Sigmoid colon (tissue), 4 donors: ENCODE results near the gene MIDN.
A peak's percentile ranks its signal among the peaks of the same experiment; 100 is the strongest.

Source experiments
- POLR2AphosphoS5 ChIP-seq, 4 donors: sonication (generic); formaldehyde crosslinking; IDR thresholded peaks; one replicate each; pipeline ENCODE4 v1.6.1; 2017; ENCODE audit warnings: antibody characterized with exemption in 4 of 4
- TF ChIP-seq, protein P1 (sequence below), 4 experiments: fragments of 450-650 bp in 3 of 4; fragments of 200-600 bp in 1 of 4; IDR thresholded peaks; one replicate each; pipeline ENCODE4 v1.5.1; 2016 to 2019; ENCODE audit warnings: antibody characterized with exemption in 4 of 4, mild to moderate bottlenecking in 3 of 4, moderate library complexity in 2 of 4

DNA sequence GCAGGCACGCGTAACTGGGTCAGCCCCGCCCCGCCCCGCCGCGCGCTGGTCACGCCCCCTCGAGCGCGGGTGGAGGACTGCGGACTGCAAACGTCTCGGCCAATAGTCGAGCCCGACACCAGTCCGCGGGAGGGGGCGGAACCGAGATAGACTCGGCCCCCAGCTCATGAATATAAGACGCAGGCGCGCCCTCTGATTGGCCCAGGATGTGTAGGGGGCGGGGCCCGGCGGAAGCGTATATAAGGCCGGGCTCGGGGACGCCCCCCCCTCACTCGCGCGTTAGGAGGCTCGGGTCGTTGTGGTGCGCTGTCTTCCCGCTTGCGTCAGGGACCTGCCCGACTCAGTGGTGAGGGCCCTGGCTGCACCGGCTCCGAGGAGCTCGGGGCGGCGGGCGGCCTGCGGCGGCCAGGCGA is 20.7 kb downstream of the MIDN start, which contains the start of gene CIRBP:
- TF ChIP-seq, protein P1, sequence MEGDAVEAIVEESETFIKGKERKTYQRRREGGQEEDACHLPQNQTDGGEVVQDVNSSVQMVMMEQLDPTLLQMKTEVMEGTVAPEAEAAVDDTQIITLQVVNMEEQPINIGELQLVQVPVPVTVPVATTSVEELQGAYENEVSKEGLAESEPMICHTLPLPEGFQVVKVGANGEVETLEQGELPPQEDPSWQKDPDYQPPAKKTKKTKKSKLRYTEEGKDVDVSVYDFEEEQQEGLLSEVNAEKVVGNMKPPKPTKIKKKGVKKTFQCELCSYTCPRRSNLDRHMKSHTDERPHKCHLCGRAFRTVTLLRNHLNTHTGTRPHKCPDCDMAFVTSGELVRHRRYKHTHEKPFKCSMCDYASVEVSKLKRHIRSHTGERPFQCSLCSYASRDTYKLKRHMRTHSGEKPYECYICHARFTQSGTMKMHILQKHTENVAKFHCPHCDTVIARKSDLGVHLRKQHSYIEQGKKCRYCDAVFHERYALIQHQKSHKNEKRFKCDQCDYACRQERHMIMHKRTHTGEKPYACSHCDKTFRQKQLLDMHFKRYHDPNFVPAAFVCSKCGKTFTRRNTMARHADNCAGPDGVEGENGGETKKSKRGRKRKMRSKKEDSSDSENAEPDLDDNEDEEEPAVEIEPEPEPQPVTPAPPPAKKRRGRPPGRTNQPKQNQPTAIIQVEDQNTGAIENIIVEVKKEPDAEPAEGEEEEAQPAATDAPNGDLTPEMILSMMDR (IDR thresholded peaks at IDR 0.05): no peak
- peak; percentile 97 to 100 (median 100) for TF ChIP-seq POLR2AphosphoS5 (IDR thresholded peaks at IDR 0.05)
